Tongue (tissue), 2 donors: Measurements from ENCODE around the gene LSM4. TPM values are rescaled to one million over a fixed set of nuclear protein-coding genes. Genes with fewer than 3 reads are reported as not detected.
"Not testable (repeated sequence)": the region's sequence is repeated elsewhere in the genome, so short reads cannot be mapped to it uniquely, and the experiment has no call there.

Source experiments
- DNase-seq: peaks from one replicate; pipeline ENCODE4 v3.0.0-alpha.2; 2015
- total RNA-seq: library from RNA; depleted of rRNA; stranded (reverse); fragments of >200 nt; gene quantifications from one replicate; pipeline ENCODE4 v1.2.3, GENCODE V29; 2014

The LSM4 gene
- total RNA-seq, 1 donor from 2014 or later, result 143 TPM

DNA sequence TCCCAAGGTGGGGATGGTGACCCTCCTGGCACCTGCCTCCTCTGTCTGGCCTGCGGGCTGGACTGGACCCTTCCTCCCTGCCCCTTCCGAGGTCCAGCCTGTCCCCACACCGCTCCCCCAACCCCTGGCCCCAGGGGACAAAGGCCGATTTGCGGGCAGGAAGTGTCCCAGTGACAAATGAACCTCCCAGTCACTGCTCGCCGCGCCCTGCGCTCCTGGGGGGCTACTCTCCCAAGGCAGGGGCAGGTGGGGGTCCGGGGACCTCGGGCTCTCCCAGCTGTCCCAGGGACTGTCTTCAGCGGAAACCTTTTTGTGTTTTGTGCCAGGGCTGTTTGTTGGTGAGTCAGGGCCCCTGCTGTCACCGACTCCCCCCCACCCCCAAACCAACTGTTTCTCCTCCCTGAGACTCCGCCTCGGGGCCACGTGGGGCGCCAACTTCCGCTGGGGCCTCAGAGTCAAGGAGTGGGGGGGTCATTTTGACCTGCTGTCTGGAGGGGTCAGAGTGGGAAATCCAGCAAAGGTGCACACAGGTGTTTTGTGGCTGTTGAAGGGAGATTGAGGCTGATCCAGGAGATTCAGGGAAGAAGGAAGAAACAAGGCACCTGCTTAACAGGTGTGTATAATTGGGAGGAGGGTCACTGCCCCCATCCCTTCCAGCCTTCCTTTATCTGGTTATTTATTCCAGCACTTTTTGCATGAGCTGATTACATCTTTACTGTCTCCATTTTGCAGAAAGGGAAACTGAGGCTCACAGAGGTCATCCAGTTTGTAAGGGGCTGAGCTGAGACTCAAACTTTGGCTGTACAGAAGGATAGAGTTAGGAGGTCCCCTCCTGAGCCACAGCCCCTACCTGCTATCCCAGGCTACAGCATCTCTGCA lies 18.4 kb upstream of the LSM4 start:
- peak; percentile 41 for DNase-seq

DNA sequence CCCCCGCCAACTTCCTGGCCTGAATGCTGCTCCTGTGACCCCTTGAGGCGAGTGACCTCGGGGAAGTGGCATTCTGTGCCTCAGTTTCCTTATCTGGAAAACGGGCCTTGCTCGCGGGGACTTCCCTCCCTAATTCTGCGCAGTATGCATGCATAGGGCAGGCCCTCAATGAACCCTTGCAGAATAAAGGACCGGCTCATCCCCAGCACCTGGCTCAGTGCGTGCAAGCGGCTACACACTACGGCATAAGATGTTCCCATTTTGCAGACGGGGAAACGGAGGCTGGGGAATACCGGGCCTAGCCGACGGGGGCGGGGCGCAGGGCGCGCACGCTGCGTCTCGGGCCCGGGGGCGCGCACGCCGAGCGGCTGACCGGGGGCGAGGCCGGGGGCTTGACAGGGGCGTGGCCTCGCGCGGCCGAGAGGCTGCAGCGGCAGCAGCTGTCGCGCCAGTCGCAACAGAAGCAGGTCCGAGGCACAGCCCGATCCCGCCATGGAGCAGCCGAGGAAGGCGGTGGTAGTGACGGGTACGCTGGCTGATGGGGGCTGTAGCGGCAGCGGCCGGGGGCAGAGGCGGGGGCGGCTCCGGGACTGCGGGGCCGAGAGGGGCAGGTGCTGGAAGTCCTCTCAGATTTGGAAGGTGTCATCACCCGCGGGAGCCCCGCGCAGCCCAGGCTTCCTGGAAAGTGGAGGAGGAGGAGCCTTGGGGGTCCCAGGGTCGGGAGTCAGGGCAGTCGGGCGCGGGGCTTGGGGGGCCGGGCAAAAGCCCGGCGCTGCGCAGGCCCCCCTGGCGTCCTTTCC lies 17.5 kb upstream of the LSM4 start, which contains the start of gene PGPEP1:
TSS of gene PGPEP1 (plus strand) at position 409 of the 800 bp plus-strand sequence. CDS start at position 493, 84 bp downstream.
- peak; percentile 79 for DNase-seq

DNA sequence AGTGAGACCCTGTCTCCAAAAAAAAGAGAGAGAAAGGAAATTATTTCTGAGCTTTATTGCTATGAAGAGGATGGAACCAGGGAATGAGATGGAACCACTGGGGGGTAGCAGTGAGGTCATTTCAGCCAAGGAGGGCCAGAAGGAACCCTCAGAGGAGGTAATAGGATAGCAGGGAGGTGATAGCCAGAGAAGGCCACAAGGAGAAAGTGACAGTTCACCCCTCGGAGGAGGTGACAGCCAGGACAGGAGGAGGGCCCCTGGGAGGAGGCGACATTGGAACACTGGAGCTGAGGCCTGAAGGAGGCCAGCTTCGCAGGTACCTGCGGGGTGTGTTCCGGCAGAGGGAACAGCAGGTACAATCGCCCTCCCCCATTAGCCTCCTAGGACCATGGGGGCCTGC lies 16.8 kb upstream of the LSM4 start:
- no peak for DNase-seq

DNA sequence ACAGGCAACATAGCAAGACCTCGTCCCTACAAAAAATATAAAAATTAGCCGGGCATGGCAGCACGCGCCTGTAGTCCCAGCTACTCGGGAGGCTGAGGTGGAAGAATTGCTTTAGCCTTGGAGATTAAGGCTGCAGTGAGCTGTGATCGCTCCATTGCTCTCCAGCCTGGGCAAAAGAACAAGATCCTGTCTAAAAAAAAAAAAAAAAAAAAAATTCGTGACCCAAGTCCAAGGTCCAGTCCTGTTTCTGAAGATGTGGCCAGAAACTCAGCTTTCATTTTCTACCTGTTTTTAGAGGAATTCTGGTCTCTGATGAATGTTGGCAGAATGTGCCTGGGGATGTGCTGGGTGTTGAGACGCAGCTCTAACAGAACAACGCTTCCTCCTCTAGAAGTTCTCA lies 15.7 kb upstream of the LSM4 start:
- no peak for DNase-seq

DNA sequence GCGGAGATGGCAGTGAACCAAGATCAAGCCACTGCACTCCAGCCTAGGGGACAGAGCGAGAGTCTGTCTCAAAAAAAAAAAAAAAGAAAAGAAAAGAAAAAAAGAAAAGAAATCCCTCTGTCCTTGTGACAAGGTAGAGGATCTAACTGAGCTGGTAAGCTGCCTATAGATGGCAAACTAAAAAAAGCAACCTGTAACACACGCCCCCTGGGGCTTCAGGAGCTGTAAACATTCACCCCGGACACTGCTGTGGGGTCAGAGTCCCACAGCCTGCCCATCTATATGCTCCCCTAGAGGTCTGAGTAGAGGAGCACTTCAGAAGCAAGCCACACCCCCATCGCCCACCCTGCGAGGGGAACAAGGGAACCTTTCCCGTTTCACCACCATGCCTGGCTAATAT lies 13.2 kb upstream of the LSM4 start:
- no peak for DNase-seq

DNA sequence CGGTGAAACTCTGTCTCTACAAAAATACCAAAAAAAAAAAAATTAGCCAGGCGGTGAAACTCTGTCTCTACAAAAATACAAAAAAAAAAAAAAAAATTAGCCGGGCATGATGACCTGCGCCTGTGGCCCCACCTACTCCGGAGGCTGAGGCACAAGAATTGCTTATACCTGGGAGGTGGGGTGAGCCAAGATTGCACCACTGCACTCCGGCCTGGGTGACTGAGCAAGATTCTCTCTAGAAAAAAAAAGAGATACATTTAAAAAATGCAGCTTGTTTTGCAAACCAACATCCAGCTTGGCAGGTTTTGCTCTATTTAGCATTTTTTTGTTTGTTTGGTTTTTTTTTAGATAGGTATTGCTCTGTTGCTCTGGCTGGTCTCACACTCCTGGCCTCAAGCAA lies 10.8 kb upstream of the LSM4 start:
- DNase-seq, result no peak

DNA sequence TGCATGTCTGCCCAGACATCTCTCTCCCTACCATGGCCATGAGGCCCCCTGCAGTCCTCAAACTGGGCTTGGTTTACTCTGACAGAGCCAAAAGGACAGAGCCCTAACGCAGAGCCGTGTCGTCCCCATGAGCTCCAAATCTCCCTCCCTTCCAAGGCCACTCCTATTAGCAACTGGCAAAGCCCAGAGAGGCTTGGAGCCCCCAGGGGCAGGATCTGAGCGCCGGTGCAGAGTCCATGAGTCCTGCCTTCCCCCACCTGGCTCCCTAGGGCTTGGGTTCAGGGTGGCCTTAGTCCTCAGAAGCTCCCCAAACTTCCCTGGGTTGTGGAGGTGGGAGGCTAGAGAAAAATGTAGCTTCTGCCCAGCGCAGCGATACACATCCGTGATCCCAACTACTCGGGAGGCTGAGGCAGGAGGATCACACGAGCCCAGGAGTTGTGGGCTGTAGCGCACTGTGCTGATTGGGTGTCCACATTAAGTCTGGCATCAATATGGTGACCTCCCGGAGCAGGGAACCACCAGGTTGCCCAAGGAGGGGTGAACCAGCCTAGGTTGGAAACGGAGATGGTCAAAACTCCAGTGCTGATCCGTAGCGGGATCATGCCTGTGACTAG lies 10.1 kb upstream of the LSM4 start:
- no peak for DNase-seq

DNA sequence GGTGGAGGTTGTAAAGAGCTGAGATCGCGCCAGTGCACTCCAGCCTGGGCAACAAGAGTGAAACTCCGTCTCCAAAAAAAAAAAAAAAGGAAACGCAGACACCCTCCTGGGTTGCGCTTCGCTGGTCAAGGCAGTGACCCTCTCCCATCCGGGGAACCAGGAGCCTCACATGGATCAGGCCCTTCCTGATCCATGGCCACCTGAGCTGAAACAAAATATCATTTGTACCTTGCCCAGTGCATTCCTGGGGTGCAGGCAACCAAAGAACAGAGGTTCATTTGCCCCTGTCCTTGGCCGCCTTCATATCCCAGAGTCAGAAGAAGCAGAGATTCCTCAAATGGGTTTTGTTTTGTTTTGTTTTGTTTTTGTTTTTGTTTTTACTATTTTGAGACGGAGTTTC lies 8.0 kb upstream of the LSM4 start:
- no peak for DNase-seq

DNA sequence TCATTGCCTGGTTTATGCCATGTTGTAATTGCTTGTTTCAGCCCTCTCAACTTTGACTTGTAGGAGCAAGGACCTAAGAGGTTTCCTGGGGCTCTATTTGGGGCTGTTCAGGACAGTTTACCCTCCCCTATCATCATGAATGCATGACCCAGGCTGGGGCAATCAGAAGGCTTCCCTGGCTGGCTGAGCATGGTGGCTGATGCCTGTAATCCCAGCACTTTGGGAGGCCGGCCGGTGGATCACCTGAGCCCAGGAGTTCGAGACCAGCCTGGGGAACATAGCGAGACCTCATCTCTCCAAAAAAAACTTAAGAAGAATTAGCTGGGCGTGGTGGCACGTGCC lies 6.1 kb upstream of the LSM4 start:
- no peak for DNase-seq

DNA sequence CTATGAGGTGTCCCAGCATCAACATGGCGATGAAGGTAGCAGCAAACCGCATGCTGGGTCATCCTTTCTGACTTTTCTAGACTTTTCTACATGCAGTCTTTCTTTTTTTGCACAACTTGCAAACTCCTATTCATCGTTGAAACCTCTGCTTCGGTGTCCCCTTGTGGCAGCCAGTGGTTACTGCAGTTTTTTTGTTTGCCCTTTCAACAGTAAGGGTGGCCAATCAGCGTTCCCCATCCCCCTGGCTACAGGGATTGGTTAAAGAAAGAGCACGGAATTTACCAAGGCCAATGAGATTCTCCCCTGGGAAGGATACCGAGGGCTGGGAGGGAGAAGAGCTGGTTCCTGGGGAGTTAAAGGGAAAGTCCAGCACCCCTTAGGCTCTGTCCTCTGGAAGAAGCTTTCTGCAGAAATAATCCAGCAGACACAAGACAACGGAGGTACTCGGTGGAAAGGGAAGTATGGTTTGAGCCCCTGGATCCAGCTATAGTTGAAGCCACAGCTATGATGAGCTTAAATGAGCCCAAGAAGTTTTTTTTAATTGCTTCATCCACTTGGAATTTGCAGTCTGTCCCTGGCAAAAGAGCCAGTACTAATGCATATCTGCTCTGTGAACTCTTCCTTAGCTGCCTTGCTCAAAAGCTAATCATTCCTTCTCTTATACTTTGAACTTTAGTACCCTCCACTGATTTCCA lies 5.6 kb upstream of the LSM4 start:
- peak; percentile 98 for DNase-seq

DNA sequence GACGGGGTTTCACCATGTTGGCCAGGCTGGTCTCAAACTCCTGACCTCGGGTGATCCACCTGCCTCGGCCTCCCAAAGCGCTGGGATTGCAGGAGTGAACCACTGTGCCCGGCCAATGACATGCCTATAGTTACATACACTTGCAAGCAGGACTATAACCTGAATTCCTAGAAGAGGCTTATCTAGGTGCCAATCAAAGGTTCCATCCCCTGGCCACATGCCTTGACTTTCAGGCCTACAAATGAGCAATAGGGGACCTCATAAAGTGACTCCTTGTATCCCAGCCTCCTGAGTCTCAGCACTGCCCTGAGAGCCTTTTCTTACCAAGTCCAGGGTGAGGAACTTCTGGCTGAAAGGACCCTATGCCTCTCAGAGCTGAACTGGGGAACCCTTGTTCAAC lies 3.9 kb upstream of the LSM4 start:
- DNase-seq, result no peak

DNA sequence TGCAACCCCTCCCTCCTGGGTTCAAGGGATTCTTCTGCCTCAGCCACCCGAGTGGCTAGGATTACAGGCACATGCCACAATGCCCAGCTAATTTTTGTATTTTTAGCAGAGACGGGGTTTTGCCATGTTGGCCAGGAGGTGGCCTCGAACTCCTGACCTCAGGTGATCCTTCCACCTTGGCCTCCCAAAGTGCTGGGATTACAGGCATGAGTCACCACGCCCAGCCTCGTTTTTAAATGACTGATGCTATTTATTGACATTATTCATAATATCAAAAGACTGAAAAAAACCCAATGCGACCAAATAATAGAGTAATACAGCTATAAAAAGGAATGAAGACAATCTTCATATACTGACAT lies 1.5 kb upstream of the LSM4 start:
- not testable (repeated sequence) for DNase-seq

DNA sequence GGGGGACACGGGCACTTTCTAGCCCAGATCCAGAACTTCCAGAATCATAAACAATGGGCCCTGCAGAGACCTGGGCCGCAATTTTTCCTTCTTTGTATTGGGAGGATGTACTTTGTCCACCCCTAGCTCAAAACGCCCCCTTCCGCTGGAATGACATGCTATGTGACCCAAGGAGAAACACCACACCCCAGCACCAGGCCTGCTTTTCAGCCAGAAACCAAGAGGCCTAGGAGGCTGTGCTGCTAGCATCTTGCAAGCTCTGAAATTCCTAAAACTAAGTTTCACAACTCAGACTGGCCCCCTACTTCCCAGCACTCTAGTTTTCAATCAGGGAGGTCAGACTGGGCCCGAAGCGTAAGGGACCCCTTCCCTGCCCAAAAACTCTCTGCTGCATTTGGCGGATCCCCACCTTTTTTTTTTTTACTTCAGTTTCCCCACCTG lies 538 bp downstream of the LSM4 start:
- DNase-seq, result peak; percentile 69

DNA sequence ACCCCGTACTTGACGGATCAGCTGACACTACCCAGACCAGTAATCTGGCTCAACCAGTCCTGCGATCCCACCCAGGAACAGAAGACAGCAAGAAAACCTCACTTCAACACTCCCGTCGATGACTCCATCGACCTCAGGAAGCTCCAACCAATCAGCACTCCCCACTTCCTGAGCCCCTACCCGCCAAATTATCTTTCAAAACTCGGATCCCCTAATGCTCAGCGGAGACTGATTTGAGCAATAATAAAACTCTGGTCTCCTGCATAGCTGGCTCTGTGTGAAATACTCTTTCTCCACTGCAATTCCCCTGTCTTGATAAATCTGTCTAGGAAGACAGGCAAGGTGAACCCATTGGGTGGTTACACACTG lies 1.2 kb downstream of the LSM4 start:
- DNase-seq, result no peak

DNA sequence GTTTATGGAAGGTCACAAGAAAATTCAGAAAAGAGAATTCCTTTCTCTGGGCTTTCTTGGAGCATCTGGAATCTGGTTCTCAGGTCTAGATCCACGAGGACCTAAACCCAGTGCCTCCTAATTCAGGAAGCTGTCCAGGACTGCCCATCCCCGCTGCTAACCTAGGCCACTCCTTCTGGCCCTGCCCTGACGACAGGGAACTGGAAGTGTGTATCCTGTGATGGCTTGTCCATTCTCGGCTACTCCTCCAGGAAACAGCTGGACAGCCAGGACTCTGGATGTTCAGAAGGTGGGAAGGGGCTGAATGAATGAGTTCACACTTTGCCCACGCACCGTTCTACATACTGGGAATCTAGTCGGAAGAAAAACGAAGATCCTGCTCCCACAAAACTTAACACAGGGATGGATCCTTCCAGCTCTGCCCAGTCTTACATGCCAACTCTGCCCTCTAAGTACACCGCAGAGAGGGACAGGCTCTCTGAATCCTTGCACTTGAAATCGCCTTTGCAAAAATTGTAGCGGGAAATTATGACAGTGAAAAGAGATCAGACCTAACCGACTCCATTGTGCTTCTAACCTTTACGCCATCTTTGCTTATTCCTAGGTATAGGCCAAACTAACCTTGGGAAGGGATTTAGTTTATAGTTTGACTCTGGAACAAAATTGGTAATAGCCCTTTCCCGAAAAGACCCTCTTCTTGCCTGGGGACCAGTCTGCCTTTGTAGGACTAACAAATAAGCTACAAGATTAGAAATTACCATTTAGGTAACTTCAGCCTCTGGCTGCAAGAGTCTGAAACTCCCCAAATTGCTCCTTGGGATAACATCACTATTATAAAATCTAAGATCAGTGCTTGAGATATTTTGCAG lies 1.8 kb downstream of the LSM4 start:
- no peak for DNase-seq

DNA sequence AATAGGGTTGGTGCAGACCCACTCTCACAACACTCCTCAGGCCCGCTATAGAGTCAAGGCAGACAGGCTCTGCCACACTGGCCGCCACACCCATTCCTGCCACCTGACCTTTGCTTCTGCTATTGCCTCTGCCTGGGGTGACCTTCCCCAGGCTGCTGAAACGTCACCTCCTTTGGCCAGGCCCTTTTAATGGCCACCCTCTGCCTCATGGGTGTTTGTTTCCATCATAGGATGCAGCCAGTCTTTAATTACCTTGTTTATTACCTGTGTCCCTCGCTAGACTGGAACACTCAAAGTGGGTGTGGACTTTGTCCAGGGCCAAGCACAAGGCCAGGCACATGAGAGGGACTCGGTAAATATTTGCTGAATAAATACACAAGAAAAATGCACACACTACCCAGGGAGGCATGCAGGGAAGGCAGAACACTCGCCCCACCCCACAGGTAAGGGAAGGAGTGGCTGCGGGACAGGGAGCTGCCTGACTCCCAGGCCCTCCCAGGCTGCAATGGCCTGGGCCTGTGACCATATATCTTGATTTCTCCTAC lies 3.2 kb downstream of the LSM4 start:
- DNase-seq, result no peak

DNA sequence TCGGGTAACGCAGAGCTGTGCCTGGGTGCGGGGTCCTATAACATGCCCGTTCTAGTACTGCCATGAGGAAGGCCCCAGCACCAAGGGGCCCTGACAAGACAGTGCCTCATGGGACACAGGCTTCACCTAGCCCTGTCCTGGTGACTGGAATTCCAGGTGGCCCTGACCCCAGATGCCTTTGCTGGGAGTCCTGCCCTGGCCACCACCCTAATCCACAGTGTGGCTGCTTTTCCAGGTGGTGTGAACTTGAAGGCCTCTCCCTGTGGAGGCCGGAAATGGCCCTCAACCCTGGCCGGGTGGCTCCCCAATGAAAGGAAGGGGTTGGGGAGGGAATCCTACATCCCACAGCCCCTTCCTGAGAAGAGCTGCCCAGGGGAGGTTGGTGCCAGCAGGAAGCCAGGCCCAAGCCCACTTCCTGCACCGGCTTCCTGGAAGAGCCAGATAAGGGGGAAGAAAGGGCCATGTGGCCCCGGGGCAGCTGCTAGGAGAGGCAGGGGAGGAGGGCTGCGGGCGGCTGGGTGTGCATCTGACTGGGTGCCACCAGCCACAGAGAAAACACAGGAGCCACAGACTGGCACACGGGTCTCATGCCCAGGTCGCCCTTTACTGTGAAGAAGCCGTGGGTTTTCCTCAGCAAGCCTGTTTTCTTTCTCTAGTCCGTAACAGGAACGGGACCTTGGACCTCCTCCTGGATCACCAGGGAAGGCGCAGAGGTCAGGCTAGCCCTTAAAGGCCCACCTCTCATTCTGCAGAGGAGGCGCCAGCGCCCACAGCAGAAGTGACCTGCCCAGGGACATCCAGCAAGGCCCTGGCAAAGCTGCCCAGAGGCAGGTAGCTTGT lies 4.7 kb downstream of the LSM4 start:
- no peak for DNase-seq

DNA sequence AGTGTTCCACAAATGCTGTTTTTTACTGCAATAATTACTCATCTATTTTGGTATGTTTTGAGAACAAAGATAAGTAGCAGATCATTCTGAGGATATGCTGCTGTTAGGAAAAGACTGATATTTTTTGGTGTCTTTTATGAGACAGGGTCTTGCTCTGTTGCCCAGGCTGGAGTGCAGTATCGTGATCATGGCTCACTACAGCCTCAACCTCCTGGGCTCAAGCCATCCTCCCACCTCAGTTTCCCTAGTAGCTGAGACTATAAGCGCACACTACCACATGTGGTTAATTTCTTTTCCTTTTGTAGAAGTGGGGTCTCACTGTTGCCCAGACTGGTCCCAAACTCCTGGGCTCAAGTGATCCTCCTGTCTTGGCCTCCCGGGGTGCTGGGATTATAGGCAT lies 9.5 kb downstream of the LSM4 start:
- DNase-seq, result no peak

DNA sequence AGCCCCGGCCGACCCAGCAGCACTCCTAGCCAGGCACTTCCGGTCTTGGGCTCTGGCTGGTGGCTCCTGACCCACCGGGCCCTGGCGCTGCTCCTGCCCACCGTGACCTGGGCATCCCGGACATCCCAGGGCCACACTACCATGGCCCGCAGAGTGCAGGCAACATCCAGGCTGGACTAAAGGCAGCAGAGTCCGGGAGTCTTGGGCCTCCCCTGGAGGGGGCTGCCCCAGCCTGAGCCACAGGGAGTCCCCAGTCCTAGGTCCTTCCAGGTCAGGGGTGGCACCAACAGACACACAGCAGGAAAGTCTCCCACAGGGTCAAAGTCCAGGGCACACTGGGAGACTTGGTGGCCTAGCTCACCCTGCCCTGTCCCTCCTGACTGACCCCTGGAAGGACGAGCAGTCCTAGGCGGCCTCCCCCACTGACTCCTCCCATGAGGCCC lies 10.8 kb downstream of the LSM4 start:
- no peak for DNase-seq

DNA sequence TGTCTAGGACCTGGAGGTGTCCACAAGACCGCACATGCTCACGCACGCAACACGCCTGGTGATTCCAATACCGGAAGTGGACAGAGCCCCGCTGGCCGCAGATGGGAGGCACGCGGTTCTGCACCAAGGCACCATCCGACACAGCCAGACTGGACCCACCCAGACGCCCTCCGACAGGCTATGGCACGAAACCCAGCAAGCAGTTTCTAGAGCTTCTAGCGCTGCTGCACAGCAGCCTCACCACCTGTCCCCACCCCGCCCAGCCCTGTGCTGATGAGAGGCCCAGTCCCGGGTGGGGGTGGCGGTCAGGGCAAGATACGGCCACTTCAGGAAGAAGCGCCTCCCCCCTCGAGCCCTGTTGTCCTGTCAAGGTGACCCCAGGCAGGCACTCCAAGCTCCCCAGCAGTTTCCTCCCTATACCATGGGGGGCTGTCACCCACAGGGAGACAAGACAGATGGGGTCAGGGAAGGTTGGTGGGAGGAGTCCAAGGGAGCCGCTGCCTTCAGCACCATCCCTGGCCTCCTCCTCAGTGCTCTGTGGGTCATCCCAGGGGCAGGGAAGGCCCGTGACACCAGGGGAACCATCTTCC lies 11.3 kb downstream of the LSM4 start:
- no peak for DNase-seq
